Ovary (tissue), 3 donors: ENCODE data around the gene KIAA1191.

Source experiments
- POLR2A ChIP-seq: fragments of 450-650 bp; IDR thresholded peaks from one replicate; pipeline ENCODE4 v1.6.1; 2017; ENCODE audit warnings: antibody characterized with exemption, mild to moderate bottlenecking, moderate library complexity
- TF ChIP-seq, protein P1 (sequence below), 3 donors: fragments of 450-650 bp in 2 of 3; fragments of 200-600 bp in 1 of 3; IDR thresholded peaks; one replicate each; pipeline versions ENCODE4 v1.5.1 to v1.8.0; 2016 to 2022; ENCODE audit warnings: antibody characterized with exemption in 3 of 3, mild to moderate bottlenecking in 1 of 3
- donor health status: DM: no; HTN: no; CAD: no.

DNA sequence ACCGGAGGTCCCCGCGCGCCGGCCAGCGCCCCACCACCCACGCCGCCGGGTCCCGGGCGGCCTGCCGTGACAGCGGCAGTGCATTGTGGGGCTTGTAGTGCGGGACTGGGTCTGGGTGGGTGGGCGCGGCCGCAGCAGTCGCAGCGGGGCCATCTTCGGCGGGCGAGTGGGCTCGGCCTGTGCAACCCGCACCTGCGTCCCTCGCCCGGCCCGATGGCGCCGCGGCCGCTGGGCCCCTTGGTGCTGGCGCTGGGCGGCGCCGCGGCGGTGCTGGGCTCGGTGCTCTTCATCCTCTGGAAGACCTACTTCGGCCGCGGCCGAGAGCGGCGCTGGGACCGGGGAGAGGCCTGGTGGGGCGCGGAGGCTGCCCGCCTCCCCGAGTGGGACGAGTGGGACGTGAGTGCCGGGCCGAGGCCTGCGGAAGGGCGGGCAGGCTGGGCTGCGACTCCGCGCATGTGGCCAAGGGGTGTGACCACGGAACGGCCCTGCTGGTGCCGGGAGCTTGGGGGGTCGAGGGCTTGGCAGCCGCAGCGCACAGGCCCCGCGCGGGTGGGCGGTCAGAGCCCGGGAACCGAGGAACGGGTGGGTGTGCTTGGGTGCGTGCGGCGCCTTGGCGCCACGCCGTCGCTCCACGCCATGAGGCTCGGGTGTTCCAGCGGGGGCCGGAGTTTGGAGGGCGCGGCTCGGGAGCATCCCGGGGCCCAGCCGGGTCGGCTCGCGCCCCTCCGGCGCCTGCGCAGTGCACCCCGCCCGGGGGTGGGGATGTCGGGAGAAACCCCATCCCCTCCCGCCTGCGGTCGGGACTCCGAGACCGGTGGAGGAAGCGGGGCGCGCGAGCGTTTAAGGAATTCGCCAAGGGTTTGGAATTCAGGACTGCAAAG is 4.0 kb upstream of the KIAA1191 start, which contains the start of gene ARL10:
- TF ChIP-seq, protein P1, sequence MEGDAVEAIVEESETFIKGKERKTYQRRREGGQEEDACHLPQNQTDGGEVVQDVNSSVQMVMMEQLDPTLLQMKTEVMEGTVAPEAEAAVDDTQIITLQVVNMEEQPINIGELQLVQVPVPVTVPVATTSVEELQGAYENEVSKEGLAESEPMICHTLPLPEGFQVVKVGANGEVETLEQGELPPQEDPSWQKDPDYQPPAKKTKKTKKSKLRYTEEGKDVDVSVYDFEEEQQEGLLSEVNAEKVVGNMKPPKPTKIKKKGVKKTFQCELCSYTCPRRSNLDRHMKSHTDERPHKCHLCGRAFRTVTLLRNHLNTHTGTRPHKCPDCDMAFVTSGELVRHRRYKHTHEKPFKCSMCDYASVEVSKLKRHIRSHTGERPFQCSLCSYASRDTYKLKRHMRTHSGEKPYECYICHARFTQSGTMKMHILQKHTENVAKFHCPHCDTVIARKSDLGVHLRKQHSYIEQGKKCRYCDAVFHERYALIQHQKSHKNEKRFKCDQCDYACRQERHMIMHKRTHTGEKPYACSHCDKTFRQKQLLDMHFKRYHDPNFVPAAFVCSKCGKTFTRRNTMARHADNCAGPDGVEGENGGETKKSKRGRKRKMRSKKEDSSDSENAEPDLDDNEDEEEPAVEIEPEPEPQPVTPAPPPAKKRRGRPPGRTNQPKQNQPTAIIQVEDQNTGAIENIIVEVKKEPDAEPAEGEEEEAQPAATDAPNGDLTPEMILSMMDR (IDR thresholded peaks at IDR 0.05): no peak
- no peak for TF ChIP-seq POLR2A
